GM12878 (cell line): ENCODE data around the gene NOL4L. TPM values are rescaled to one million over a fixed set of nuclear protein-coding genes. Genes with fewer than 3 reads are reported as not detected.
A peak's percentile ranks its signal among the peaks of the same experiment; 100 is the strongest.

Source experiments
- ATAC-seq: fragments of 200-7000 bp; cut with Tn5 transposase; 3 replicates; pipeline ENCODE4 v1.9.1; 2020; ENCODE audit warnings: mild to moderate bottlenecking, moderate library complexity
- BruUV-seq: library from RNA; stranded (reverse); fragments of 400-500 nt; replicated peaks from 2 replicates; lab custom pipeline; 2021; lab: Mats Ljungman, UMichigan
- CTCF ChIA-PET: fragments of 300-600 bp; sonication (Branson Sonifier 250); formaldehyde crosslinking; extraction: SDS; loops from one replicate; lab custom pipeline; 2021; ENCODE audit warnings: inconsistent platforms; lab: Yijun Ruan, JAX
- POLR2A ChIA-PET: fragments of 350-600 bp; formaldehyde crosslinking; extraction: SDS; loops from one replicate; lab custom pipeline; 2021; ENCODE audit warnings: inconsistent platforms; lab: Charles Lee
- RAD21 ChIA-PET: fragments of 300-600 bp; sonication (Branson Sonifier 250); formaldehyde crosslinking; loops from one replicate; lab custom pipeline; 2023; ENCODE audit warnings: antibody characterized with exemption; ENCODE audit not compliant: unreplicated experiment; lab: Charles Lee
- SMC1A ChIA-PET: fragments of 300-600 bp; sonication (Branson Sonifier 250); formaldehyde crosslinking; loops from one replicate; lab custom pipeline; 2023; ENCODE audit not compliant: unreplicated experiment, uncharacterized antibody; lab: Charles Lee
- DNase-seq: peaks from one replicate; pipeline ENCODE4 v3.0.0-alpha.2; 2011; ENCODE audit warnings: low read depth, low spot score
- FAIRE-seq: peaks from 3 replicates; lab custom pipeline; 2011; peaks lifted over from hg19 to GRCh38; lab: Jason Lieb, UNC
- H2AFZ ChIP-seq: 2 replicates; pipeline ENCODE4 v1.6.0; 2011; ENCODE audit warnings: low read depth, low read length, control low read depth; ENCODE audit not compliant: control insufficient read depth
- H3K27ac ChIP-seq: 2 replicates; pipeline ENCODE4 v1.5.1; 2011; ENCODE audit warnings: control low read depth; ENCODE audit not compliant: control insufficient read depth, insufficient read depth
- H3K27me3 ChIP-seq, 2 experiments: replicated peaks in 1 of 2; 2 replicates each; pipeline versions ENCODE4 v1.6.0 to v1.6.1; 2011; ENCODE audit warnings: low read length in 1 of 2; ENCODE audit not compliant: control insufficient read depth in 2 of 2, insufficient read depth in 2 of 2
- H3K36me3 ChIP-seq, 2 experiments: 2 replicates each; pipeline ENCODE4 v1.5.1; 2011; ENCODE audit warnings: low read length in 1 of 2; ENCODE audit not compliant: control insufficient read depth in 2 of 2, insufficient read depth in 2 of 2
- H3K4me1 ChIP-seq: 2 replicates; pipeline ENCODE4 v1.6.1; 2011; ENCODE audit warnings: mild to moderate bottlenecking, low read length, moderate library complexity, mixed read lengths; ENCODE audit not compliant: control insufficient read depth, insufficient read depth
- H3K4me2 ChIP-seq: 2 replicates; pipeline ENCODE4 v1.6.0; 2011; ENCODE audit warnings: control low read depth; ENCODE audit not compliant: control insufficient read depth, insufficient read depth
- H3K4me3 ChIP-seq: fragments of 200-600 bp; sonication (generic); 2 replicates; pipeline ENCODE4 v1.5.1; 2016
- H3K79me2 ChIP-seq: 2 replicates; pipeline ENCODE4 v1.6.0; 2011; ENCODE audit warnings: low read length; ENCODE audit not compliant: control insufficient read depth, insufficient read depth
- H3K9ac ChIP-seq: 2 replicates; pipeline ENCODE4 v1.8.0; 2011; ENCODE audit warnings: low read length, control low read depth, mixed read lengths; ENCODE audit not compliant: control insufficient read depth, insufficient read depth
- H3K9me3 ChIP-seq: replicated peaks from 3 replicates; pipeline ENCODE4 v1.5.1; 2011; ENCODE audit warnings: mild to moderate bottlenecking, low read length; ENCODE audit not compliant: control insufficient read depth, insufficient read depth
- H4K20me1 ChIP-seq: 2 replicates; pipeline ENCODE4 v1.6.0; 2011; ENCODE audit not compliant: control insufficient read depth, insufficient read depth
- MTA3 ChIP-seq: IDR thresholded peaks from 2 replicates; pipeline ENCODE4 v1.6.1; 2012; ENCODE audit warnings: low read length, inconsistent platforms, borderline replicate concordance
- NBN ChIP-seq: fragments of 450-650 bp; IDR thresholded peaks from 2 replicates; pipeline ENCODE4 v1.6.1; 2016
- NFYB ChIP-seq: IDR thresholded peaks from 2 replicates; pipeline ENCODE4 v1.6.1; 2011; ENCODE audit warnings: low read depth, mild to moderate bottlenecking, low read length, improper control_type of control experiment, moderate library complexity; ENCODE audit not compliant: insufficient read depth
- PAX5 ChIP-seq: IDR thresholded peaks from 2 replicates; pipeline ENCODE4 v1.6.1; 2011; ENCODE audit warnings: low read depth, low read length, borderline replicate concordance
- POLR2A ChIP-seq: IDR thresholded peaks from 2 replicates; pipeline ENCODE4 v1.6.1; 2011; ENCODE audit warnings: low read depth, mild to moderate bottlenecking, low read length
- TARDBP ChIP-seq: IDR thresholded peaks from 2 replicates; pipeline ENCODE4 v1.6.1; 2016; ENCODE audit warnings: borderline replicate concordance
- WGBS: methylation state at CpG from one replicate; pipeline ENCODE4 v1.1.6; 2016; ENCODE audit warnings: low lambda C conversion rate; ENCODE audit not compliant: insufficient replicate concordance, insufficient coverage; ENCODE audit errors: missing lambda C conversion rate; 5-methylcytosine and 5-hydroxymethylcytosine counted together
- in situ Hi-C: fragments of 300-500 bp; cut with MboI; formaldehyde crosslinking; loops from 9 replicates; pipeline ENCODE4 v1.14.3; 2018; ENCODE audit warnings: mixed read lengths
- intact Hi-C: fragments of 100-400 bp; cut with micrococcal nuclease; formaldehyde crosslinking; loops from one replicate; pipeline ENCODE4 v1.14.2; 2022; ENCODE audit not compliant: unreplicated experiment
- polyA plus RNA-seq, 11 experiments: library from polyadenylated mRNA; depleted of rRNA in 4 of 11; unstranded in 6 of 11; stranded (reverse) in 5 of 11; fragments of >200 nt; fragmentation: Nextera tagmentation in 4 of 11; fragmentation: Illumina TruSeq in 1 of 11; extraction: Ambion mirVana in 4 of 11; extraction: Trizol in 1 of 11; gene quantifications; 1 replicate in 1 of 11; 2 replicates in 10 of 11; pipeline versions ENCODE4 v1.2.1 to v1.2.3, GENCODE V29; 2011 to 2016; ENCODE audit warnings: inconsistent platforms in 2 of 11, missing spikeins in 2 of 11, low read depth in 1 of 11
- total RNA-seq, 4 experiments: library from RNA; depleted of rRNA in 3 of 4; stranded (reverse); fragments of >200 nt in 3 of 4; fragmentation: Illumina TruSeq in 1 of 4; extraction: Trizol in 1 of 4; gene quantifications; 2 replicates each; pipeline versions ENCODE4 v1.2.1 to v1.2.3, GENCODE V29; 2013 to 2021
- TF ChIP-seq, protein P1 (sequence below): fragments of 450-650 bp; IDR thresholded peaks from 2 replicates; pipeline ENCODE4 v1.6.1; 2016; ENCODE audit warnings: mild to moderate bottlenecking
- TF ChIP-seq, protein P2 (sequence below): IDR thresholded peaks from 2 replicates; pipeline ENCODE4 v1.6.1; 2011; ENCODE audit warnings: mild to moderate bottlenecking, low read depth, low read length, moderate library complexity; ENCODE audit not compliant: insufficient replicate concordance

NOL4L gene
- total and polyA plus RNA-seq, 10 of the 15 experiments (the other 5 are each of a cell fraction or from before 2014, with no cell fraction given): 2.3 to 24.0 (median 8.0) TPM

DNA sequence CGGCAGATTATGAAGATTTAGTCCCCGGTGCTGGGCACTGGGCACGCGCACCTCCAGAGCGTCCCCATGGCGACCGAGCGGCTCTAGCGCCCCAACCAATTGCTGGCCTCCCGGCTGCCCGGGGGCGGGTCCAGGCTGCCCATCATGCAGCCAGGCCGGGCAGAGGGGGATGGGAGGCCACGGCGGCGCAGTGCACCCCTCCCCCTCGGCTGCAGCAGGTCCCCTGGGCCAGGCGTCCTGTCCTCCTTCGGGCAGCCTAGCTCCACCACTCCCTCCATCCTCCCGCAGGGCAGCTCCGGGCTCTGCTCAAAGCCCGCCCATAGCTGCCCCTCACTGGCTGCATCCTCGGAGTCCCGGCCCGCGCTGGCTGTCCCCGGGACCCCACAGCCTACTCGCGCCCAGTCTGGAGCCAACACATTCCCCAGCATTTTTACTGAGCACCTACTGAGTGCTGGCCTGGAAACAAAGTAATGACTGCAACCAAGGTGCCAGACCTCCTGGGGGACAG lies 127.6 kb downstream of the NOL4L start:
- ATAC-seq (peak; percentile 85), DNase-seq (no peak), FAIRE-seq (no peak)
- Histone ChIP-seq H3K79me2 (no peaks in the 10 kb centered on the region), H3K4me1 (no peaks in the 10 kb centered on the region), H3K36me3 (no peaks in the 10 kb centered on the region; a peak in 1 of 4 replicates), H3K4me3 (no peak overlapping the region; the same call in 1 of the 2 replicates), H2AFZ (no peak overlapping the region), H3K4me2 (peak overlapping the region; percentile 55; the same call in 1 of the 2 replicates), H3K27me3 (no peaks in the 10 kb centered on the region), H4K20me1 (no peaks in the 10 kb centered on the region), H3K9me3 (no peaks in the 10 kb centered on the region), H3K27ac (no peak overlapping the region), H3K9ac (no peak overlapping the region)
- BruUV-seq: no TSS peak
- SMC1A ChIA-PET: no interaction called here
- 31% methylated on average over 27 of the region's 29 CpGs for WGBS
- POLR2A ChIA-PET: no interaction called here
- intact Hi-C loops (no loop called here), in situ Hi-C loops (no loop called here)
- RAD21 ChIA-PET: interaction anchor here (0.6 kb wide), 1 partner anchor 332 kb away, joined by 3 read pairs; no protein-coding TSS in a partner anchor
- CTCF ChIA-PET: interaction anchor here (0.6 to 1.5 kb wide), 2 partner anchors 8 to 763 kb away, joined by 3 read pairs; no protein-coding TSS in a partner anchor
- TF ChIP-seq NBN: no peak
- no peak for TF ChIP-seq MTA3
- TF ChIP-seq TARDBP: no peak
- TF ChIP-seq PAX5: no peak
- TF ChIP-seq, protein P1, sequence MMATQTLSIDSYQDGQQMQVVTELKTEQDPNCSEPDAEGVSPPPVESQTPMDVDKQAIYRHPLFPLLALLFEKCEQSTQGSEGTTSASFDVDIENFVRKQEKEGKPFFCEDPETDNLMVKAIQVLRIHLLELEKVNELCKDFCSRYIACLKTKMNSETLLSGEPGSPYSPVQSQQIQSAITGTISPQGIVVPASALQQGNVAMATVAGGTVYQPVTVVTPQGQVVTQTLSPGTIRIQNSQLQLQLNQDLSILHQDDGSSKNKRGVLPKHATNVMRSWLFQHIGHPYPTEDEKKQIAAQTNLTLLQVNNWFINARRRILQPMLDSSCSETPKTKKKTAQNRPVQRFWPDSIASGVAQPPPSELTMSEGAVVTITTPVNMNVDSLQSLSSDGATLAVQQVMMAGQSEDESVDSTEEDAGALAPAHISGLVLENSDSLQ: peak; percentile 82
- TF ChIP-seq, protein P2, sequence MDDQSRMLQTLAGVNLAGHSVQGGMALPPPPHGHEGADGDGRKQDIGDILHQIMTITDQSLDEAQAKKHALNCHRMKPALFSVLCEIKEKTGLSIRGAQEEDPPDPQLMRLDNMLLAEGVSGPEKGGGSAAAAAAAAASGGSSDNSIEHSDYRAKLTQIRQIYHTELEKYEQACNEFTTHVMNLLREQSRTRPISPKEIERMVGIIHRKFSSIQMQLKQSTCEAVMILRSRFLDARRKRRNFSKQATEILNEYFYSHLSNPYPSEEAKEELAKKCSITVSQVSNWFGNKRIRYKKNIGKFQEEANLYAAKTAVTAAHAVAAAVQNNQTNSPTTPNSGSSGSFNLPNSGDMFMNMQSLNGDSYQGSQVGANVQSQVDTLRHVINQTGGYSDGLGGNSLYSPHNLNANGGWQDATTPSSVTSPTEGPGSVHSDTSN: peak; percentile 68
- TF ChIP-seq POLR2A: no peak
- TF ChIP-seq NFYB: 0 out of 2 replicates have a peak, but pooled peaks have one; percentile 7
